ENCODE measurements around the gene CELF2. TPM values are rescaled to one million over a fixed set of nuclear protein-coding genes. Genes with fewer than 3 reads are reported as not detected.

CELF2 gene
- total and polyA plus RNA-seq, 9 of the 15 experiments (the other 6 are each of a cell fraction or from before 2014, with no cell fraction given): 4.0 to 20.3 (median 11.1) TPM

GRCh38 chr10:11085545-11085944 is 67.9 kb downstream of the CELF2 start (continued):
- no peak for TF ChIP-seq PHF8 (IDR thresholded peaks at IDR 0.05; ENCODE audit: borderline replicate concordance, low read length)
- TF ChIP-seq NCOA6 (IDR thresholded peaks at IDR 0.05): no peak

GRCh38 chr10:11086177-11086840 is 68.6 kb downstream of the CELF2 start:
- CTCF ChIA-PET (ENCODE audit: low intra/inter-chr PET ratio): no interaction called here
- no peaks in the 10 kb centered on the region for H3K36me3 ChIP-seq (ENCODE audit: control insufficient read depth, insufficient read depth, low read length)
- intact Hi-C loops (cut with micrococcal nuclease) (no loop called here), in situ Hi-C loops (cut with MboI) (no loop called here)
- no peak for DNase-seq (ENCODE audit: extremely low read depth in 1 of 4, low spot score in 3 of 4)
- no TSS peak for BruUV-seq (replicated peaks)
- no peaks in the 10 kb centered on the region for H3K79me2 ChIP-seq (ENCODE audit: control insufficient read depth, insufficient read depth, low read length)
- no peak overlapping the region for H3K4me2 ChIP-seq (ENCODE audit: insufficient read depth, low read length)
- no peak for TF ChIP-seq RHOXF2B (CRISPR knock-in tag; conservative IDR thresholded peaks at IDR 0.05)
- TF ChIP-seq ZNF76 (CRISPR knock-in tag; IDR thresholded peaks at IDR 0.05; ENCODE audit: borderline replicate concordance): no peak
- no peak for TF ChIP-seq MTF1 (CRISPR knock-in tag; IDR thresholded peaks at IDR 0.05; ENCODE audit: borderline replicate concordance)
- TF ChIP-seq RNF219 (CRISPR knock-in tag; IDR thresholded peaks at IDR 0.05): no peak
- TF ChIP-seq HDAC2 (IDR thresholded peaks at IDR 0.05): no peak
- TF ChIP-seq ZNF507 (tag; conservative IDR thresholded peaks at IDR 0.05): no peak
- no peak for TF ChIP-seq C11orf30 (IDR thresholded peaks at IDR 0.05; ENCODE audit: low read depth)
- H3K9me1 ChIP-seq (ENCODE audit: control insufficient read depth, insufficient read depth, low read length): no peaks in the 10 kb centered on the region
- H3K4me1 ChIP-seq (replicated peaks in 1 of 2; ENCODE audit: control insufficient read depth in 2 of 2, insufficient read depth in 2 of 2, low read length in 2 of 2): no peaks in the 10 kb centered on the region
- H3K27me3 ChIP-seq (ENCODE audit: control insufficient read depth in 2 of 2, insufficient read depth in 2 of 2, low read length in 2 of 2): peaks cover 9 to 12% of the 10 kb centered on the region in 2 experiments; a peak in 4 of 5 replicates
- ATAC-seq: no peak
- no peak overlapping the region for H2AFZ ChIP-seq (ENCODE audit: low read depth, low read length)
- H3K9me3 ChIP-seq (replicated peaks; ENCODE audit: control insufficient read depth, insufficient read depth, low read depth, low read length): no peaks in the 10 kb centered on the region
- no peak for FAIRE-seq
- H4K20me1 ChIP-seq (replicated peaks; ENCODE audit: control insufficient read depth, insufficient read depth, low read length): no peaks in the 10 kb centered on the region
- WGBS (ENCODE audit: insufficient coverage, low coverage, missing lambda C conversion rate): 3% methylated on average over 12 of the region's 13 CpGs
- no peak overlapping the region for H3K27ac ChIP-seq (ENCODE audit: extremely low read depth, low read depth, low read length)
- POLR2A ChIA-PET: interaction anchor here (0.5 to 0.6 kb wide), 4 partner anchors 9 to 1139 kb away, joined by 3 read pairs; no protein-coding TSS in a partner anchor
- H3K4me3 ChIP-seq: no peak overlapping the region
- no peak overlapping the region for H3K9ac ChIP-seq (ENCODE audit: insufficient read depth in 1 of 2, low read depth in 2 of 2, low read length in 2 of 2)

Measured in K562 (cell line).